GM12878 (cell line): ENCODE measurements around the gene RABEP1. TPM values are rescaled to one million over a fixed set of nuclear protein-coding genes. Genes with fewer than 3 reads are reported as not detected.
A peak's percentile ranks its signal among the peaks of the same experiment; 100 is the strongest.

Source experiments
- ATAC-seq: fragments of 200-7000 bp; cut with Tn5 transposase; 3 replicates; pipeline ENCODE4 v1.9.1; 2020; ENCODE audit warnings: mild to moderate bottlenecking, moderate library complexity
- BruUV-seq: library from RNA; stranded (reverse); fragments of 400-500 nt; replicated peaks from 2 replicates; lab custom pipeline; 2021; lab: Mats Ljungman, UMichigan
- CTCF ChIA-PET: fragments of 300-600 bp; sonication (Branson Sonifier 250); formaldehyde crosslinking; extraction: SDS; loops from one replicate; lab custom pipeline; 2021; ENCODE audit warnings: inconsistent platforms; lab: Yijun Ruan, JAX
- POLR2A ChIA-PET: fragments of 350-600 bp; formaldehyde crosslinking; extraction: SDS; loops from one replicate; lab custom pipeline; 2021; ENCODE audit warnings: inconsistent platforms; lab: Charles Lee
- RAD21 ChIA-PET: fragments of 300-600 bp; sonication (Branson Sonifier 250); formaldehyde crosslinking; loops from one replicate; lab custom pipeline; 2023; ENCODE audit warnings: antibody characterized with exemption; ENCODE audit not compliant: unreplicated experiment; lab: Charles Lee
- SMC1A ChIA-PET: fragments of 300-600 bp; sonication (Branson Sonifier 250); formaldehyde crosslinking; loops from one replicate; lab custom pipeline; 2023; ENCODE audit not compliant: unreplicated experiment, uncharacterized antibody; lab: Charles Lee
- DNase-seq: peaks from one replicate; pipeline ENCODE4 v3.0.0-alpha.2; 2011; ENCODE audit warnings: low read depth, low spot score
- FAIRE-seq: peaks from 3 replicates; lab custom pipeline; 2011; peaks lifted over from hg19 to GRCh38; lab: Jason Lieb, UNC
- H2AFZ ChIP-seq: 2 replicates; pipeline ENCODE4 v1.6.0; 2011; ENCODE audit warnings: low read depth, low read length, control low read depth; ENCODE audit not compliant: control insufficient read depth
- H3K27ac ChIP-seq: 2 replicates; pipeline ENCODE4 v1.5.1; 2011; ENCODE audit warnings: control low read depth; ENCODE audit not compliant: control insufficient read depth, insufficient read depth
- H3K27me3 ChIP-seq, 2 experiments: replicated peaks in 1 of 2; 2 replicates each; pipeline versions ENCODE4 v1.6.0 to v1.6.1; 2011; ENCODE audit warnings: low read length in 1 of 2; ENCODE audit not compliant: control insufficient read depth in 2 of 2, insufficient read depth in 2 of 2
- H3K36me3 ChIP-seq, 2 experiments: 2 replicates each; pipeline ENCODE4 v1.5.1; 2011; ENCODE audit warnings: low read length in 1 of 2; ENCODE audit not compliant: control insufficient read depth in 2 of 2, insufficient read depth in 2 of 2
- H3K4me1 ChIP-seq: 2 replicates; pipeline ENCODE4 v1.6.1; 2011; ENCODE audit warnings: mild to moderate bottlenecking, low read length, moderate library complexity, mixed read lengths; ENCODE audit not compliant: control insufficient read depth, insufficient read depth
- H3K4me2 ChIP-seq: 2 replicates; pipeline ENCODE4 v1.6.0; 2011; ENCODE audit warnings: control low read depth; ENCODE audit not compliant: control insufficient read depth, insufficient read depth
- H3K4me3 ChIP-seq: fragments of 200-600 bp; sonication (generic); 2 replicates; pipeline ENCODE4 v1.5.1; 2016
- H3K79me2 ChIP-seq: 2 replicates; pipeline ENCODE4 v1.6.0; 2011; ENCODE audit warnings: low read length; ENCODE audit not compliant: control insufficient read depth, insufficient read depth
- H3K9ac ChIP-seq: 2 replicates; pipeline ENCODE4 v1.8.0; 2011; ENCODE audit warnings: low read length, control low read depth, mixed read lengths; ENCODE audit not compliant: control insufficient read depth, insufficient read depth
- H3K9me3 ChIP-seq: replicated peaks from 3 replicates; pipeline ENCODE4 v1.5.1; 2011; ENCODE audit warnings: mild to moderate bottlenecking, low read length; ENCODE audit not compliant: control insufficient read depth, insufficient read depth
- H4K20me1 ChIP-seq: 2 replicates; pipeline ENCODE4 v1.6.0; 2011; ENCODE audit not compliant: control insufficient read depth, insufficient read depth
- CREM ChIP-seq: IDR thresholded peaks from 2 replicates; pipeline ENCODE4 v1.6.1; 2014; ENCODE audit warnings: antibody characterized with exemption, low read depth
- EGR1 ChIP-seq, 2 experiments: IDR thresholded peaks; 1 replicate in 1 of 2; 2 replicates in 1 of 2; pipeline ENCODE4 v1.6.1; 2011 to 2012; ENCODE audit warnings: low read depth in 2 of 2, low read length in 2 of 2, borderline replicate concordance in 1 of 2, mild to moderate bottlenecking in 1 of 2, moderate library complexity in 1 of 2
- GABPA ChIP-seq: IDR thresholded peaks from 2 replicates; pipeline ENCODE4 v1.6.1; 2014; ENCODE audit warnings: antibody characterized with exemption, low read depth, mild to moderate bottlenecking, inconsistent platforms
- HCFC1 ChIP-seq: fragments of 150-350 bp; IDR thresholded peaks from 2 replicates; pipeline ENCODE4 v1.6.1; 2014; ENCODE audit warnings: low read length
- MTA2 ChIP-seq: fragments of 450-650 bp; IDR thresholded peaks from 2 replicates; pipeline ENCODE4 v1.6.1; 2016; ENCODE audit warnings: low read depth, mild to moderate bottlenecking, moderate library complexity
- POLR2A ChIP-seq: IDR thresholded peaks from 2 replicates; pipeline ENCODE4 v1.6.1; 2011; ENCODE audit warnings: low read depth, mild to moderate bottlenecking, low read length
- POLR2AphosphoS5 ChIP-seq: IDR thresholded peaks from 2 replicates; pipeline ENCODE4 v1.6.1; 2011; ENCODE audit warnings: mild to moderate bottlenecking, low read length, inconsistent platforms
- TARDBP ChIP-seq: IDR thresholded peaks from 2 replicates; pipeline ENCODE4 v1.6.1; 2016; ENCODE audit warnings: borderline replicate concordance
- YBX1 ChIP-seq: fragments of 450-650 bp; IDR thresholded peaks from 2 replicates; pipeline ENCODE4 v1.6.1; 2016; ENCODE audit warnings: antibody characterized with exemption
- ZBTB33 ChIP-seq: fragments of 450-650 bp; IDR thresholded peaks from 2 replicates; pipeline ENCODE4 v1.6.1; 2017; ENCODE audit warnings: mild to moderate bottlenecking
- ZBTB4 ChIP-seq: fragments of 450-650 bp; formaldehyde crosslinking; IDR thresholded peaks from 2 replicates; pipeline ENCODE4 v1.4.0; 2022; ENCODE audit warnings: mild to moderate bottlenecking, moderate library complexity
- ZNF217 ChIP-seq: fragments of 450-650 bp; IDR thresholded peaks from 2 replicates; pipeline ENCODE4 v1.6.1; 2017; ENCODE audit warnings: antibody characterized with exemption, mild to moderate bottlenecking
- ZZZ3 ChIP-seq: IDR thresholded peaks from 2 replicates; pipeline ENCODE4 v1.6.1; 2011; ENCODE audit warnings: low read depth; ENCODE audit not compliant: control insufficient read depth, insufficient read length
- WGBS: methylation state at CpG from one replicate; pipeline ENCODE4 v1.1.6; 2016; ENCODE audit warnings: low lambda C conversion rate; ENCODE audit not compliant: insufficient replicate concordance, insufficient coverage; ENCODE audit errors: missing lambda C conversion rate; 5-methylcytosine and 5-hydroxymethylcytosine counted together
- in situ Hi-C: fragments of 300-500 bp; cut with MboI; formaldehyde crosslinking; loops from 9 replicates; pipeline ENCODE4 v1.14.3; 2018; ENCODE audit warnings: mixed read lengths
- intact Hi-C: fragments of 100-400 bp; cut with micrococcal nuclease; formaldehyde crosslinking; loops from one replicate; pipeline ENCODE4 v1.14.2; 2022; ENCODE audit not compliant: unreplicated experiment
- polyA plus RNA-seq, 11 experiments: library from polyadenylated mRNA; depleted of rRNA in 4 of 11; unstranded in 6 of 11; stranded (reverse) in 5 of 11; fragments of >200 nt; fragmentation: Nextera tagmentation in 4 of 11; fragmentation: Illumina TruSeq in 1 of 11; extraction: Ambion mirVana in 4 of 11; extraction: Trizol in 1 of 11; gene quantifications; 1 replicate in 1 of 11; 2 replicates in 10 of 11; pipeline versions ENCODE4 v1.2.1 to v1.2.3, GENCODE V29; 2011 to 2016; ENCODE audit warnings: inconsistent platforms in 2 of 11, missing spikeins in 2 of 11, low read depth in 1 of 11
- total RNA-seq, 4 experiments: library from RNA; depleted of rRNA in 3 of 4; stranded (reverse); fragments of >200 nt in 3 of 4; fragmentation: Illumina TruSeq in 1 of 4; extraction: Trizol in 1 of 4; gene quantifications; 2 replicates each; pipeline versions ENCODE4 v1.2.1 to v1.2.3, GENCODE V29; 2013 to 2021
- TF ChIP-seq, protein P1 (sequence below): fragments of 450-650 bp; IDR thresholded peaks from 2 replicates; pipeline ENCODE4 v1.6.1; 2014; ENCODE audit warnings: mild to moderate bottlenecking

Gene RABEP1
- total and polyA plus RNA-seq, 10 of the 15 experiments (the other 5 are each of a cell fraction or from before 2014, with no cell fraction given) = 13.4 to 71.4 (median 59.8) TPM

DNA sequence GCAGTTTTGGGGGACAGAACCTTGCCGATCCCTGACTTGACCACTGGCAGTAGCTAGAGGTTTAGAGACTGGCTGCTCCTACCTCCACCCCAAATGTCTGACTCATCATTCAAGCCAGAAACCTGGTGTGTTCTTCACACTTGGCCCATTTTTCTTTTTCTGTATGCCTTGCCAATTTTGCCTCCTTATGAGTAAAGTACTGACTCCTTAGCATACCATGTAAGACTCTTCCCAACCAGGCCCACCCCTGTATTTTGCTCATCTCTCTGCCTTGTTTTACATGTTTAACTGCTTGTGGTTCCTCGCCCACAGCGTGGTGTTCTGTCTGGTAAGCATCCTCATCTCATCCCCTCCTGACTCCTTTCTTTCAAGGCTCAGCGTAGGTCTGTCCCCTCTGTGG lies 99.5 kb downstream of the RABEP1 start:
- H2AFZ ChIP-seq = no peak overlapping the region
- ATAC-seq (no peak; the same call in 2 of the 3 replicates), FAIRE-seq (no peak), DNase-seq (no peak)
- no peak overlapping the region for H3K4me2 ChIP-seq
- 98% methylated on average over 4 of the region's 4 CpGs for WGBS
- no peaks in the 10 kb centered on the region for H3K79me2 ChIP-seq
- POLR2A ChIA-PET = interaction anchor here (1.4 kb wide), 1 partner anchor 8 kb away, joined by 3 read pairs; no protein-coding TSS in a partner anchor
- in situ Hi-C loops = no loop called here
- no peaks in the 10 kb centered on the region for H3K9me3 ChIP-seq
- no peak overlapping the region for H3K27ac ChIP-seq
- RAD21 ChIA-PET = interaction anchor here (1.5 kb wide), 1 partner anchor 35 kb away, joined by 5 read pairs; no protein-coding TSS in a partner anchor
- no peaks in the 10 kb centered on the region; the same call in 1 of the 2 replicates for H4K20me1 ChIP-seq
- H3K4me1 ChIP-seq = no peaks in the 10 kb centered on the region
- CTCF ChIA-PET = no interaction called here
- H3K36me3 ChIP-seq = peaks cover 32 to 61% of the 10 kb centered on the region in 2 experiments
- H3K9ac ChIP-seq = no peak overlapping the region
- SMC1A ChIA-PET = interaction anchor here (0.6 kb wide), 1 partner anchor 189 kb away, joined by 3 read pairs; the partner anchor contains the start of gene ZNF594
- intact Hi-C loops = no loop called here
- no peaks in the 10 kb centered on the region for H3K27me3 ChIP-seq
- TF ChIP-seq POLR2A = peak; percentile 49
- TF ChIP-seq MTA2 = no peak
- TF ChIP-seq GABPA = no peak
- TF ChIP-seq ZBTB33 = no peak
- no peak for TF ChIP-seq ZNF217
- TF ChIP-seq YBX1 = no peak
- TF ChIP-seq HCFC1 = no peak
- no peak for TF ChIP-seq TARDBP
- TF ChIP-seq, protein P1, sequence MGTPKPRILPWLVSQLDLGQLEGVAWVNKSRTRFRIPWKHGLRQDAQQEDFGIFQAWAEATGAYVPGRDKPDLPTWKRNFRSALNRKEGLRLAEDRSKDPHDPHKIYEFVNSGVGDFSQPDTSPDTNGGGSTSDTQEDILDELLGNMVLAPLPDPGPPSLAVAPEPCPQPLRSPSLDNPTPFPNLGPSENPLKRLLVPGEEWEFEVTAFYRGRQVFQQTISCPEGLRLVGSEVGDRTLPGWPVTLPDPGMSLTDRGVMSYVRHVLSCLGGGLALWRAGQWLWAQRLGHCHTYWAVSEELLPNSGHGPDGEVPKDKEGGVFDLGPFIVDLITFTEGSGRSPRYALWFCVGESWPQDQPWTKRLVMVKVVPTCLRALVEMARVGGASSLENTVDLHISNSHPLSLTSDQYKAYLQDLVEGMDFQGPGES = no peak
- TF ChIP-seq CREM = no peak
- TF ChIP-seq EGR1 (IDR thresholded peaks at IDR 0.05; ENCODE audit: borderline replicate concordance in 1 of 2, low read depth in 2 of 2, low read length in 2 of 2) = no peak
- TF ChIP-seq POLR2AphosphoS5 = 0 out of 2 replicates have a peak, but pooled peaks have one; percentile 28
- no peak for TF ChIP-seq ZZZ3
- no peak for TF ChIP-seq ZBTB4 (CRISPR knock-in tag)
- no TSS peak for BruUV-seq
- H3K4me3 ChIP-seq = no peak overlapping the region
